Fibroblast of skin of right quadriceps (primary cell): Measurements from ENCODE around the gene GPR155.
"Not testable (repeated sequence)": the region's sequence is repeated elsewhere in the genome, so short reads cannot be mapped to it uniquely, and the experiment has no call there.

Experiments
- DNase-seq: peaks from one replicate; pipeline ENCODE4 v3.0.0-alpha.2; 2013

The GPR155 gene

DNA sequence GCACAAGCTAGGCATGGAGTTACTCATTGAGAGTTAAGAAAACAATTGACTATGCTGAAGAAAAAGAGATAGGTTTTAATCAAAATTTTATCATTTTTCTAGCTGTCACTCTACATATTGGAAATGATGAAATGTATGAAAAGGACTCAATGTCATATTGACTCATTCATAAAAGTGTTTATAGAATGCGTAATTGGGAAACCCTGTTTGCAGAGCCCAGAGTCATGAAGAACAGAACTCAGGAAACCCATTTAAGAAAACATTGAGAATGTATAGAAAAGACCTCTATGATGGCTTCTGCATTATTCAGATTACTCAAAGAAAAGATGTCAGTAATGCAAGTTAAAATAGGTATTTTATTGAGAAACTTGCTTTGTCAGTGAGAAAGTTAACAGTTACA, 54.9 kb downstream of the GPR155 start:
- no peak for DNase-seq

DNA sequence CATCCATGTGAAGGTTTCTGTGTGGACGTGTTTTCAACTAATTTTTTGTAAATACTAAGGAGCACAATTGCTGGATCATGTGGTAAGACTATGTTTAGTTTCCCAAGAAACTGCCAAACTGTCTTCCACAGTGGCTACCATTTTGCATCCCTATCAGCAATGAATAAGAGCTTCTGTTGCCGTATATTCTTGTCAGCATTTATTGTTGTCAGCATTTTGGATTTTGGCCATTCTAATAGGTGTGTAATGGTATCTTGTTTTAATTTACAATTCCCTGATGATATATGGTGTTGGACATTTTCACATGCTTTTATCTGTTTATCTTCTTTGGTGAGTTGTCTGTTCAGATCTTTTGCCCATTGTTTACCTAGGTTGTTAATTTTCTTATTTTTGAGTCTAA, 56.8 kb downstream of the GPR155 start:
- no peak for DNase-seq

GRCh38 chr2:174428214-174428613, 58.6 kb downstream of the GPR155 start:
- DNase-seq: no peak

- DNase-seq: no peak
These were observed 74.6 kb downstream of the GPR155 start for GRCh38 chr2:174412256-174412655.

DNA sequence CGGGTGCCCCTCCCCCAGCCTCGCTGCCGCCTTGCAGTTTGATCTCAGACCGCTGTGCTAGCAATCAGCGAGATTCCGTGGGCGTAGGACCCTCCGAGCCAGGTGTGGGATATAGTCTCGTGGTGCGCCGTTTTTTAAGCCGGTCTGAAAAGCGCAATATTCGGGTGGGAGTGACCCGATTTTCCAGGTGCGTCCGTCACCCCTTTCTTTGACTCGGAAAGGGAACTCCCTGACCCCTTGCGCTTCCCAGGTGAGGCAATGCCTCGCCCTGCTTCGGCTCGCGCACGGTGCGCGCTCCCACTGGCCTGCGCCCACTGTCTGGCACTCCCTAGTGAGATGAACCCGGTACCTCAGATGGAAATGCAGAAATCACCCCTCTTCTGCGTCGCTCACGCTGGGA, 76.8 kb downstream of the GPR155 start:
- not testable (repeated sequence) for DNase-seq

- no peak for DNase-seq
These were observed 83.2 kb downstream of the GPR155 start for GRCh38 chr2:174403628-174404027.

- DNase-seq: no peak
These were observed 86.0 kb downstream of the GPR155 start for GRCh38 chr2:174400853-174401252.

- no peak for DNase-seq
These were observed 87.7 kb downstream of the GPR155 start for GRCh38 chr2:174399171-174399570.

- no peak for DNase-seq
These were observed 89.1 kb downstream of the GPR155 start for GRCh38 chr2:174397773-174398172.

DNA sequence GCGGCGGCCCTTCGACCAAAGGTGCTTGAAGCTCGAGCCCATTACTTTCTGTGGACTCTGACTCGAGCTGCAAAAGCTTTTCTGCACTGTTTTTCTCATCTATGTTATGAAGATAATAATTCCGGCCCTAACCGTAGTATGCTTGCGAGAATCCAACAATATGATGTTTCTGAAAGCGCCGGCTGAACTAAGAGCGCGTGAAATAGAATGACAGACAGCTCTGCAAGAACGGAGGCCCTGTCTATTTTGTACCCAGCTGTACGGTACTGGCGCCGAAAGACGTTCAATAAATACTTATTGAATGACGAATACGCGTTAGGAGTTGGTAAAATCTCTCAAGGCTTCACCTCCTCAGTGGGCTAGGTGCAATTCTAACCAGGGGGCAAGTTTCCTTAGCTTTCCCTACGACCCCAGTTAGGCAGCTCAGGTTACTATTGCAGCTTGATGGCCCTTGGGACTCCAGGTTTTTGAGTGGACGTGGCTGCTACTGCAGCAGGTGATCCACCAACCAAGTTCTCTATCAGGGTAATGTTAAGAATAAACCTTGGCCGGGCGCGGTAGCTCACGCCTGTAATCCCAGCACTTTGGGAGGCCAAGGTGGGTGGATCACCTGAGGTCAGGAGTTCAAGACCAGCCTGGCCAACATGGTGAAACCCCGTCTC, 90.7 kb downstream of the GPR155 start:
- DNase-seq: no peak

DNA sequence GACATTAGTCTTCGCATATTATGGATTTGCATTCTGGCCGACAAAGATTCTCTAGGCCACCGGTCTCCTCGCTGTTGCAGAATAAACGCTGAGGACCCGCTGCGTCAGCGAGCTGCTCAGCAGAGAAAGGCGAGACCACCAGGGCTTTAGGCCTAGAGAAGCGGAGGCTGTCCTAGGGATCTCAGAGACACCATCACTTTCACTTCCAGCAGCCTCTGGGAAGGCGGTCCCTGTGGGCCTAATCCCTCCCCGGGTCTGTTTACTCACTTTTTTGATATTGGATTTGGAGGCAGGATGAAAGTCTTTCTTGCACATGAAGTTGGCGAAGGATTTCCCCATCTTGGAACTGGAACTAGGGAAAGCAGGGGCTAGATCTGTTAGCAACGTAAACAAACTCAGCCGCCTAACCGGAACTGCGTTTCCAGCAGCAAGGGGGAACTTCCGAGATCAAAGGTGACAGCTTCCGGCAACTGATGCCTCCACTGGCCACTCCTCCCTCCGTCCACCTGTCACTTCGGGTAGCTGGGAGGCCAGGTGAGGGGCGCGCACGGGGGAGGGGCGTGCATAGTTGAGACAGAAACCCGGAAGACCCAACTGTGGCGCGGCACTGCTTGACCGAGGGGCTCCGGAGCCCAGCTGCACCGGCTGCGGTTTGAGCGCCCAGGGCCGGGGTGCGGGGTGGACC, 91.4 kb downstream of the GPR155 start, which contains the start of gene SCRN3:
Gene SCRN3, plus strand, starts transcription at position 447 of the 685 bp plus-strand sequence. CDS start 2,554 bp downstream, outside the sequence.
- peak; percentile 63 for DNase-seq

- no peak for DNase-seq
These were observed 94.1 kb downstream of the GPR155 start for GRCh38 chr2:174392706-174393105.

DNA sequence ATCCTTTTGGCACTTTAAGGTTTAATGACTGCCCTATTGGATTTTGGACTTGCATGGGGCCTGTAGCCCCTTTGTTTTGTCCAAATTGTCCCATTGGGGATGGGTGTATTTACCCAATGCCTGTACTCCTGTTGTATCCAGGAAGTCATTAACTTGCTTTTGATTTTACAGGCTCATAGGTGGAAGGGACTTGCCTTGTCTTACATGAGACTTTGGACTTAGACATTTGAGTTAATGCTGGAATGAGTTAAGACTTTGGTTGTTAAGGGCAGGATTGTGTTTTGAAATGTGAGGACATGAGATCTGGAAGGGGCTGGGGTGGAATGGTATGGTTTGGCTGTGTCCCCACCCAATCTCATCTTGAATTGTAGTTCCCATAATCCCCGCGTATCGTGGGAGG, 96.5 kb downstream of the GPR155 start:
- DNase-seq: not testable (repeated sequence)

DNA sequence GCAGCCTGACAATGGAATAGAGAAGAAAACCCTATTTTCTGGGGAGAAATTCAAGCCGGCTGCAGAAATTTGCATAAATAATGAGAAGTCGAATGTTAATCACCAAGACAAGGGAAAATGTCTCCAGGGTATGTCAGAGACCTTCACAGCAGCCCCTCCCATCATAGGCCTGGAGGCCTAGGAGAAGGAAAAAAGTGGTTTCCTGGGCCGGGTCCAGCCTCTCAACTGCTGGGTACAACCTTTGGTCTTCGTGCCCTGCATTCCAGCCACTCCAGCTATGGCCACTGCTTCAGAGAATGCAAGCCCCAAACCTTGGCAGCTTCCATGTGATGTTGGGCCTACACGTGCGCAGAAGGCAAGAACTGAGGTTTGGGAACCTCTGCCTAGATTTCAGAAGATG, 97.3 kb downstream of the GPR155 start:
- no peak for DNase-seq

- DNase-seq: not testable (repeated sequence)
These were observed 98.1 kb downstream of the GPR155 start for GRCh38 chr2:174388706-174389105.

- DNase-seq: no peak
These were observed 101.6 kb downstream of the GPR155 start for GRCh38 chr2:174385201-174385600.

GRCh38 chr2:174383796-174384195, 103.0 kb downstream of the GPR155 start:
- DNase-seq: no peak
